OCI-M1 (cell line): ENCODE measurements around the gene LUZP2.
"Not testable (repeated sequence)": the region's sequence is repeated elsewhere in the genome, so short reads cannot be mapped to it uniquely, and the experiment has no call there.

Experiments used
- DNase-seq: peaks from one replicate; lab custom pipeline; 2025; lab: John Stamatoyannopoulos, UW

LUZP2 gene

DNA sequence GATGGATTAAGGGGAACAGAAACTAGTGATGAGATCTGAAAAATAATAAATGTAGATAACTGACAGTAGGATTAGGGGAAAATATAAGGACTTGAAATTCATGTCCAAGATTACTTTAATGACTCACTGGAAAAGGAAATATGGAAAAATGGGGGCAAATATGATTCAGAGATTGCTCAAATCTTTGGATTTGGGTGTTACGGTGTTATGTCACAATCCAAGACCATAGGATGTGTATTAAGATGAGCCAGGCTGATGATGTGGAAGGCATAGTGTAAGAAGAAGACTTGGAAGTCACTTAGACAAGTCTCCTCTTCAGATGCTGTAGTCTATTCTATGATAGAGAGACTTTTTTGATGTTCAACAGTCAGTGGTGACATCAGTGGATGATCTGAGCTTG, 323.7 kb downstream of the LUZP2 start:
- no peak for DNase-seq

DNA sequence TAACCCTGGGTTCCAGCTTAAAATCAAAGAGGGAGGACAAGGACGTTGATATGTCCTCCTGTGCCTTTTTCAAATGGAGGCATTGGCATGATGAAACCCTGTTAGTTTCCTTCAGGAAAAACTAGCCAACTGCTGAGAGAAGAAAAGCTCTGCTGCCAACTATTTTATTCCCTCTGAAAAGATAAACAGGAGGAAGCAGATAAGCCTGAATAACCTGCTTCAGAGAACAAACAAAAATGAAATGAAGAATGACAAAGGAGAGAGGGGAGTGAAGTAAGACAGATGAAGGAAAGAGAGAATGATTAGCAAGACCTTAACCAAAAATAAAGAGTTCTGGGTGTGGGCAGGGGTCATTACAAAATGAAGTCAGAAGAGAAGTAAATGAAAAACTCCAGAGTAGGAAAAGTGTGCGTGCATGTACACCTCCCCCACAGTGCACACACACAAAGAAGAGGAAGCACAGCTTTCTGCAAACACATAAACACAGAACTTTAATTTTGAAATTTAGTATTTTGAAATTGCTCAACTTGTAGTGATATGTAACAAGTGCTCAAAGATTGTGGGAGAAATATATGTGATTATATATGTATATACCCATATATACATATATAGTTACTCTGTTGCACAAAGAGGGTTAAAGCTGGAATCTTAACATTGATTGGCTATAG, 332.2 kb downstream of the LUZP2 start:
- peak; percentile 21 for DNase-seq

DNA sequence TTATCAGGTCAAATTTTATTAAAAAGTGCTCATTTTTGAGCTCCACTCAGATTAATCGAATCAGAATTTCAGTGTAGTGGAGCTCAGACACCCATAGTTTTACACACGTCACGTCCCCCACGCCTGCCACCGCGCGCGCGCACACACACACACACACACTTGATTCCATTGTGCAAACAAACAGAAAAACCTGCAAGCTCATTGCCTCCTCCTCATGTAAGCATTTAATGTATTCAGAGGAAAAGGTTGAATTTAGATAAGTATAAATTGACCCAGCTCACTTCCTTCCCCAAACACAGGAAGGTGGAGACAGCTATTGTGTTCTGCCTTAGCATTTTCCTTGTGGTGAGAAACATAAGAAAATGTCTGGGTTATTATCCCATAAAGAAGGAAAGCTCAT, 336.7 kb downstream of the LUZP2 start:
- DNase-seq, result no peak

- DNase-seq, result no peak
Measured at GRCh38 chr11:24837112-24837511, 340.3 kb downstream of the LUZP2 start.

GRCh38 chr11:24842308-24842707, 345.5 kb downstream of the LUZP2 start:
- no peak for DNase-seq

GRCh38 chr11:24844406-24844805, 347.6 kb downstream of the LUZP2 start:
- DNase-seq, result no peak

- no peak for DNase-seq
Measured at GRCh38 chr11:24848857-24849256, 352.0 kb downstream of the LUZP2 start.

DNA sequence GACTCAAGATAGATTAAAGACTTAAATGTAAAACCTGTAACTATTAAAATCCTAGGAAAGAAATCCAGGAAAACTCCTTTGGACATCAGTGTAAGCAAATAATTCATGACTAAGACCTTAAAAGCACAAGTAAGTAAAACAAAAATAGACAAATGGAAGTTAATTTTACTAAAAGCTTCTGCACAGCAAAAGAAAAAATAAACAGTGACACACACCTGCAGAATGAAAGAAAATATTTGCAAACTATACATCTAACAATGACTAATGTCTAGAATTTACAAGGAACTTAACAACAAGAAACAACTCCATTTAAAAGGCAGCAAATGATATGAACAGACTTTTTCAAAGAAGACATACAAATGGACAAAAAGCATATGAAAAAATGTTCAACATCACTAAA, 359.1 kb downstream of the LUZP2 start:
- no peak for DNase-seq

GRCh38 chr11:24859801-24860300, 363.0 kb downstream of the LUZP2 start:
- DNase-seq, result no peak

- DNase-seq, result no peak
Measured at GRCh38 chr11:24861440-24861839, 364.6 kb downstream of the LUZP2 start.

- no peak for DNase-seq
Measured at GRCh38 chr11:24866743-24867142, 369.9 kb downstream of the LUZP2 start.

GRCh38 chr11:24870048-24870447, 373.2 kb downstream of the LUZP2 start:
- DNase-seq, result no peak

GRCh38 chr11:24872186-24872585, 375.3 kb downstream of the LUZP2 start:
- no peak for DNase-seq

DNA sequence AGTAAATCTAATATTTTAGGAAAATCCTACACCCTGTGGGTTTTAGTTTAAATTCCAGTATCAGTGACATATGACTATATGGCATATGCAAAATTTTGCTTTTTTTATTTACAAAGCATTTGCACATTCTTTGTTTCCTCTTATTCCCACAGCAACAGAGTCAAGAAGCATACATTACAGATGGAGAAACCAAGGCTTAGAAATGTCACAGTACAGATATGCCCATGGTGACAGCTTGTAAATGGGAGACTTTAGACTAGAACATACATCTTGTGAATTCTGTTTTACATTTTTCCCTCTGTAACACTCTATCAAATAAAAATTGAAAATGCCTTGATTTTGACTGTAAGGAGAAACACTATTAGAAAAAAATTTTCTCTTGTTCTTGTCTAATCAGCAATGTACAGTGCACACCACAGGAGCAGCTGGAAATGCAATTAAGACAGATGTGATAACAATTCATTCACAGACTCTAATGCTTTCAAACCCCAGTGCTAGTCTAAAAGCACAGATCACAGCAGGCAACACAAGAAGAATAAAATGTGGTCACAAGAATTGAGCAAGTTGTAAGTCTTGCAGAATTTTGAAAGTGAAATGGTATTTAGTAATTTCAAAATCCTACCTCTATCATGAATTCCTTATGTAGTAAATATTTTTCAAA, 375.9 kb downstream of the LUZP2 start:
- peak; percentile 14 for DNase-seq

DNA sequence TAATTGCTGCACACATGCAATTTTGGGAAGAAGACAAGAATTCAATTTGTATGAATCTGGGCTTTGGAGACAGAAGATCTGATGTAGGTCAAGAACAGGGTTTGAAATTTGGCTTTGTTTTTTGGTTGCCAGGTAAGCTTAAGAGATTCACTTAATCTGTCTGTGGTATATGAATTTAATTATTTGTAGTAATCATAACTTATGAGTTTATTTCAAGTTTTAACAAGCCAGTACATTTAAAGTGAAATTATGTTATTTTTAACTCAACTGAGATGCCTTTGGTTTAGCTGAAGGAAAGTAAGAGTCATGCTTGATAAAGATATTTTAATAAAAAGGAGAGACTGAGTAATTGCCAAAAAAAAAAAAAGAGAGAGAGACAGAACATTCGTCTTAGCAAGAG, 384.1 kb downstream of the LUZP2 start:
- DNase-seq, result no peak

DNA sequence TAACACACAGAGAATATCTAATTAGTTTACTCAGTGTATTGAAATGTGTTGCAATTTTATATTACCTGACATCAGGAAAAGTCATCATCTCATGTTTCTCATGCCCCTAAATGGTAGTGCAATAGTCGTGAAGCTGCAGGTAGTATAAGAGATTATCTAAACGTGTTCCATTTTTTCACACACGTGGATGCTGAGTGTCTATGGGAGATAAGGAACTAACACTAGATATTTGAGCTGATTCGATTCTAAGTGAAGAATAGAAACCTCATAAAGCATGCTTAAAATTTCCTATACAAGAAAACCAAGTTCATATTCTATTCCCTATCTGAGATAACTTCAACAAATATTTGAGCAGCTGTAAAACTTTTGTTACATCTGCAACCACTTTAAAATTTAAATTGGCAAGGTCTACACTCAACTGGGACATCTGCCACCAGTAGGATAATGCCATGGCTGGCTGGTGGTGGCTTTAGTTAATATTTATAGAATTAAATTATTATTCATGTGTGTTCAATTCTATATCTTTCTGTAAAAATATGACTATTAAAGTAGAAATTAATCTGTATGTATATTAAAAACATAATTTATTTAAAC, 388.8 kb downstream of the LUZP2 start:
- DNase-seq, result no peak

GRCh38 chr11:24886880-24887619, 390.2 kb downstream of the LUZP2 start:
- no peak for DNase-seq

DNA sequence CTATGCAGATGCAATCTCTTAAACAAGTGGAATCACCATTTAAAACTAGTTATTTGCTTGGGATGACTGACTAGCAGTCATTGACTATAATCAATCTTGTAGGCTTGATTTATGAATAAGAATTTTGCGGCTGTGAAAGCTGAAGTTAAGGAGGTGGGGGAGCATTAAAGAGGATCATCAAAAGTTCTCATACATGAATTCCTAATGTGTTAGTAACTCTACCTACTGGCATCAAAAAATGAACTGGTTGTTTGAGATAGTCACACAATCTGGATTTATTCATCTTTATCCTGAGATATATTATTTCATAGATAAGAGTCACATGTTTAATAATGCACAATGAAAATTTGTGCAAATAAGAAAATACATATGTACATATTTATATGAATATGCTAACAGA, 393.6 kb downstream of the LUZP2 start:
- DNase-seq, result no peak

- not testable (repeated sequence) for DNase-seq
Measured at GRCh38 chr11:24891845-24892492, 395.1 kb downstream of the LUZP2 start.

- DNase-seq, result no peak
Measured at GRCh38 chr11:24896118-24896835, 399.4 kb downstream of the LUZP2 start.

- peak; percentile 36 for DNase-seq
Measured at GRCh38 chr11:24900514-24900913, 403.7 kb downstream of the LUZP2 start.
